Fibroblast of lung (primary cell): ENCODE data around the gene AGBL1. TPM values are rescaled to one million over a fixed set of nuclear protein-coding genes. Genes with fewer than 3 reads are reported as not detected.

Source experiments
- DNase-seq, 2 donors: peaks; one replicate each; pipeline versions ENCODE4 v3.0.0 to v3.0.0-alpha.2; 2010; ENCODE audit warnings: low read depth in 2 of 2
- H2AFZ ChIP-seq: 2 replicates; pipeline ENCODE4 v1.5.1; 2012; ENCODE audit warnings: low read length, control low read depth, inconsistent platforms
- H3K27ac ChIP-seq: 2 replicates; pipeline ENCODE4 v1.5.1; 2011; ENCODE audit warnings: low read length, control low read depth; ENCODE audit not compliant: insufficient read depth
- H3K27me3 ChIP-seq: 2 replicates; pipeline ENCODE4 v1.5.1; 2011; ENCODE audit warnings: mild to moderate bottlenecking, low read length; ENCODE audit not compliant: control insufficient read depth, insufficient read depth
- H3K36me3 ChIP-seq: 2 replicates; pipeline ENCODE4 v1.5.1; 2011; ENCODE audit warnings: low read length; ENCODE audit not compliant: control insufficient read depth, insufficient read depth
- H3K4me1 ChIP-seq: 2 replicates; pipeline ENCODE4 v1.5.1; 2011; ENCODE audit warnings: low read length; ENCODE audit not compliant: control insufficient read depth, insufficient read depth; ENCODE audit errors: extremely low read depth
- H3K4me2 ChIP-seq: 2 replicates; pipeline ENCODE4 v1.5.1; 2011; ENCODE audit warnings: low read length, control low read depth; ENCODE audit not compliant: insufficient read depth; ENCODE audit errors: extremely low read depth
- H3K4me3 ChIP-seq, 4 experiments: fragments of 200-600 bp in 1 of 4; sonication (generic) in 1 of 4; replicated peaks in 1 of 4; 2 replicates each; pipeline ENCODE4 v1.5.1; 2011 to 2016; ENCODE audit warnings: low read length in 4 of 4, low read depth in 3 of 4, mild to moderate bottlenecking in 3 of 4, control low read depth in 2 of 4, inconsistent platforms in 1 of 4, mixed read lengths in 1 of 4; ENCODE audit not compliant: insufficient read depth in 1 of 4; ENCODE audit errors: control extremely low read depth in 1 of 4
- H3K79me2 ChIP-seq: 2 replicates; pipeline ENCODE4 v1.5.1; 2012; ENCODE audit warnings: mild to moderate bottlenecking, low read length, inconsistent platforms; ENCODE audit not compliant: control insufficient read depth, insufficient read depth
- H3K9ac ChIP-seq: 2 replicates; pipeline ENCODE4 v1.5.1; 2011; ENCODE audit warnings: mild to moderate bottlenecking, low read length, control low read depth; ENCODE audit not compliant: insufficient read depth
- H3K9me3 ChIP-seq: 2 replicates; pipeline ENCODE4 v1.5.1; 2012; ENCODE audit warnings: low read depth, low read length; ENCODE audit not compliant: control insufficient read depth, insufficient read depth
- H4K20me1 ChIP-seq: 2 replicates; pipeline ENCODE4 v1.5.1; 2011; ENCODE audit warnings: low read length; ENCODE audit not compliant: control insufficient read depth, insufficient read depth; ENCODE audit errors: extremely low read depth
- EZH2 ChIP-seq: IDR thresholded peaks from 2 replicates; pipeline ENCODE4 v1.5.1; 2012; ENCODE audit warnings: low read length, control low read depth, mild to moderate bottlenecking; ENCODE audit errors: missing control alignments
- polyA plus RNA-seq, 2 donors: library from polyadenylated mRNA; depleted of rRNA in 1 of 2; stranded (reverse) in 1 of 2; unstranded in 1 of 2; fragments of >200 nt; gene quantifications; 2 replicates each; pipeline ENCODE4 v1.2.1, GENCODE V29; 2011 to 2012; ENCODE audit warnings: missing spikeins in 1 of 2
- total RNA-seq: library from RNA; depleted of rRNA; stranded (reverse); fragments of >200 nt; gene quantifications from 2 replicates; pipeline ENCODE4 v1.2.1, GENCODE V29; 2014
- TF ChIP-seq, protein P1 (sequence below), 2 donors: IDR thresholded peaks in 1 of 2; conservative IDR thresholded peaks in 1 of 2; 1 replicate in 1 of 2; 2 replicates in 1 of 2; pipeline ENCODE4 v1.5.1; 2011 to 2012; ENCODE audit warnings: low read length in 2 of 2, control low read depth in 1 of 2, inconsistent platforms in 1 of 2, low read depth in 1 of 2, mild to moderate bottlenecking in 1 of 2

AGBL1 gene
- total and polyA plus RNA-seq, 2 donors (not counting 1 experiment from before 2014, with no cell fraction given): not detected

DNA sequence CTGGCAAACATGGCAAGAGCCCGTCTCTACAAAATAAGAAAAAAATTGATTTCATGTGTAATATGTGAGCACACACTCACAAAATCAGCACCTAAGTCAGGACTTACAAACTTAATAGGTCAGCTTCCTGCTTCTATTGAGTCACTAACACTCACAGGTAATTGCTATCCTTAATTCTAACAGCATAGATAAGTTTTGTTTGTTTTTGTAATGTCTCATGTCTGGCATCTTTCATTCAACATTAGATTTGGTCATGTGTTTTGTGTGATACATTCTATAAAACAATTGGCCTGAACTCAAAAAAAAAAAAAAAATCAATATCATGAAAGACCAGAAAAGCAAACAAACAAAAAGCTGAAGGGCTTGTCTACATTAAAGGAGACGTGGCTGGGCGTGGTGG lies 564.7 kb downstream of the AGBL1 start:
- Histone ChIP-seq H3K9ac (no peak overlapping the region), H3K36me3 (no peaks in the 10 kb centered on the region), H3K4me2 (no peak overlapping the region), H3K9me3 (no peaks in the 10 kb centered on the region), H3K4me1 (no peaks in the 10 kb centered on the region), H3K27me3 (no peaks in the 10 kb centered on the region), H3K27ac (no peak overlapping the region), H4K20me1 (no peaks in the 10 kb centered on the region), H2AFZ (no peak overlapping the region), H3K79me2 (no peaks in the 10 kb centered on the region), H3K4me3 (no peak overlapping the region)
- no peak for TF ChIP-seq EZH2
- TF ChIP-seq, protein P1, sequence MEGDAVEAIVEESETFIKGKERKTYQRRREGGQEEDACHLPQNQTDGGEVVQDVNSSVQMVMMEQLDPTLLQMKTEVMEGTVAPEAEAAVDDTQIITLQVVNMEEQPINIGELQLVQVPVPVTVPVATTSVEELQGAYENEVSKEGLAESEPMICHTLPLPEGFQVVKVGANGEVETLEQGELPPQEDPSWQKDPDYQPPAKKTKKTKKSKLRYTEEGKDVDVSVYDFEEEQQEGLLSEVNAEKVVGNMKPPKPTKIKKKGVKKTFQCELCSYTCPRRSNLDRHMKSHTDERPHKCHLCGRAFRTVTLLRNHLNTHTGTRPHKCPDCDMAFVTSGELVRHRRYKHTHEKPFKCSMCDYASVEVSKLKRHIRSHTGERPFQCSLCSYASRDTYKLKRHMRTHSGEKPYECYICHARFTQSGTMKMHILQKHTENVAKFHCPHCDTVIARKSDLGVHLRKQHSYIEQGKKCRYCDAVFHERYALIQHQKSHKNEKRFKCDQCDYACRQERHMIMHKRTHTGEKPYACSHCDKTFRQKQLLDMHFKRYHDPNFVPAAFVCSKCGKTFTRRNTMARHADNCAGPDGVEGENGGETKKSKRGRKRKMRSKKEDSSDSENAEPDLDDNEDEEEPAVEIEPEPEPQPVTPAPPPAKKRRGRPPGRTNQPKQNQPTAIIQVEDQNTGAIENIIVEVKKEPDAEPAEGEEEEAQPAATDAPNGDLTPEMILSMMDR (conservative IDR thresholded peaks at IDR 0.05 in 1 of 2, IDR thresholded peaks at IDR 0.05 in 1 of 2; ENCODE audit: low read depth in 1 of 2, low read length in 2 of 2): no peak
- DNase-seq: no peak

DNA sequence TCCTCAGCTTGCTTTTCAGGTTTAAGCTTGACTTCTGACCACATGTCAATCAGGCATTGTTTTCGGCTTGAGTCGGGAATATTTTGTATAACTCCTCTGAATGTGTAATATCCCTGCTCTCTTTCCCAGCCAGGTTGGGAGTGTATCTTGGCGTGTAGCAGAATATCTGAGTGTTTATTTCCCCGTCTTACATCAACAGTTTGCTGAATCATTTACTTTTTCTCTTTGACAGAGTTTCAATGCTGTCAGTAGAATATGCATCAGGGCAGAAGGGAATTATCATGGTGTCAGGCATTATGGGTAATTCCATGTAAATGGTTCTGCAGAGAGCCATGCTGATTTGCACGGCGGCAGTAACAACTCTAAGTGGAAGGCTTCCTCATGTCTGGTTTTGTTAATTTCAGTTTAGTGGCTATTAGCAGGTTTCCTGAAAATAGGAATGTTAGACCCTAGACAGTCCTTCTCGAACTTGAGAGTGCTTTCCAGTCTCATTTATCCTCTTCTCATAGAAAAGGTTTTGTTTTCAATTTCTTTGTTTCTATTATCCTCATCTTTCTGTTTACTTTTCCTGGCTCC lies 566.3 kb downstream of the AGBL1 start:
- no peaks in the 10 kb centered on the region for H3K27me3 ChIP-seq
- H3K9ac ChIP-seq: no peak overlapping the region
- H3K36me3 ChIP-seq: no peaks in the 10 kb centered on the region
- H3K79me2 ChIP-seq: no peaks in the 10 kb centered on the region
- no peak overlapping the region for H2AFZ ChIP-seq
- no peak overlapping the region for H3K4me2 ChIP-seq
- H3K4me3 ChIP-seq: no peak overlapping the region
- no peak for DNase-seq
- no peaks in the 10 kb centered on the region for H3K9me3 ChIP-seq
- H3K4me1 ChIP-seq: no peaks in the 10 kb centered on the region
- no peaks in the 10 kb centered on the region for H4K20me1 ChIP-seq
- TF ChIP-seq, protein P1 (conservative IDR thresholded peaks at IDR 0.05 in 1 of 2, IDR thresholded peaks at IDR 0.05 in 1 of 2; ENCODE audit: low read depth in 1 of 2, low read length in 2 of 2): no peak
- TF ChIP-seq EZH2: no peak
- no peak overlapping the region for H3K27ac ChIP-seq

DNA sequence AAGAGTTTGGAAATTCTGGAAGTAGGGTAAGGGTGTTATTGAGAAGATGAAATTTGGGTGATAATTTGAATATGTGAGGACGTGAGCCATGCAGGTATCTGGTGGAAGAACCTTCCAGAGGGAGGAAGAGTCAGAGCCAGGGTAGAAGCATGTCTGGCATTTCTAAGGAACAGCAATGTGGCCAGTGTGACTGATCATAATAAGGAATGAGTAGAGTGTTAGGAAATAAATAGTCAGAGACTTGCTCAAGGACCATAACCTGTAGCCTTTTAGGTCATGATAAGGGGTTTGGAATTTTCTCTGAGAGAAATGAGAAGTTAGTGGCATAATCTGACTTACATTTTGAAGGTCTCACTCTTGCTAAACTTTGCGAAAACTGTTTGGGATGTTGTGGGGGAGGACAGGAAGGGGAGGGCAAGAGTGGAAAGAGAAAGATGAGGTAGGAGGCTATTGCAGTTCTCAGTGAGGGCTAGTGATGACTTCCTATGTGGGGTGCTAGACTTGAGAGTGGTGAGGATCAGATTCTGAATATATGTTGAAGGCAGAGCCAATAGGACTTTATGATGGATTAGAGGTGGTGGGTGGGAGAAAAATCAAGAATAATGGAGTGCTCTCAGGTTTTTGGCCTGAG lies 568.3 kb downstream of the AGBL1 start:
- H3K4me3 ChIP-seq: no peak overlapping the region
- H4K20me1 ChIP-seq: no peaks in the 10 kb centered on the region
- H3K36me3 ChIP-seq: no peaks in the 10 kb centered on the region
- no peaks in the 10 kb centered on the region for H3K27me3 ChIP-seq
- no peaks in the 10 kb centered on the region for H3K9me3 ChIP-seq
- H3K27ac ChIP-seq: no peak overlapping the region
- H3K4me2 ChIP-seq: no peak overlapping the region
- DNase-seq: no peak
- no peaks in the 10 kb centered on the region for H3K79me2 ChIP-seq
- no peak overlapping the region for H2AFZ ChIP-seq
- no peak overlapping the region for H3K9ac ChIP-seq
- H3K4me1 ChIP-seq: no peaks in the 10 kb centered on the region
- no peak for TF ChIP-seq EZH2
- TF ChIP-seq, protein P1 (conservative IDR thresholded peaks at IDR 0.05 in 1 of 2, IDR thresholded peaks at IDR 0.05 in 1 of 2; ENCODE audit: low read depth in 1 of 2, low read length in 2 of 2): no peak
